Measurements from ENCODE around the gene NAV2.

DNA sequence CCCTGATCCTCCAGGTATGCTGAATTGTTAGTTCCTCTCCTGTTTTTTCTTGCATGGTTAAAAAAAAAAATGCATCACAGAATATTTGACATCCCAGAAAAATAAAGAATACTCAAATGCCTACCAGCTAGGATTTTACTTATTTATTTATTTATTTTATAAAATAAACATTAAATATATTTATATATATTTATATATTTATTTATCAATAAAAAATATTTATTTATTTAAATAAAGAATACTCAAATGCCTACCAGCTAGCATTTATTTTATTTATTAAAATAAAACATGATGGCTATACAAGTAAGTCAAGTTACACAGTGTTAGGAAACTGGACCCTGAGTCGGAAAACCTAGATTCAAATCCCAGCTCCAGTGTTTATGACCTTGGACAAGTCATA is 164.1 kb downstream of the NAV2 start:
- no peak for TF ChIP-seq CTCF (conservative IDR thresholded peaks at IDR 0.05 in 1 of 2, IDR thresholded peaks at IDR 0.05 in 1 of 2; ENCODE audit: low read depth in 1 of 2, low read length in 2 of 2)
- no peak for TF ChIP-seq EZH2 (IDR thresholded peaks at IDR 0.05; ENCODE audit: low read length, missing control alignments)
